Upper lobe of right lung (tissue), 1 donor: ENCODE data around the gene LARGE1. TPM values are rescaled to one million over a fixed set of nuclear protein-coding genes. Genes with fewer than 3 reads are reported as not detected.

Source experiments
- ATAC-seq: fragments of 200-7000 bp; cut with Tn5 transposase; one replicate; pipeline ENCODE4 v1.9.1; 2020; ENCODE audit warnings: mild to moderate bottlenecking, moderate library complexity
- DNase-seq: peaks from one replicate; pipeline ENCODE4 v3.0.0-alpha.2; 2020
- H3K27ac ChIP-seq: fragments of 200-600 bp; one replicate; pipeline ENCODE4 v1.8.0; 2022
- H3K27me3 ChIP-seq: fragments of 200-600 bp; one replicate; pipeline ENCODE4 v1.8.0; 2022; ENCODE audit warnings: mild to moderate bottlenecking
- H3K36me3 ChIP-seq: fragments of 200-600 bp; one replicate; pipeline ENCODE4 v1.8.0; 2022
- H3K4me1 ChIP-seq: fragments of 200-600 bp; one replicate; pipeline ENCODE4 v1.8.0; 2022
- H3K4me3 ChIP-seq: fragments of 200-600 bp; one replicate; pipeline ENCODE4 v1.8.0; 2022; ENCODE audit warnings: mild to moderate bottlenecking
- H3K9me3 ChIP-seq: fragments of 200-600 bp; one replicate; pipeline ENCODE4 v1.8.0; 2022
- CTCF ChIP-seq: fragments of 200-600 bp; IDR thresholded peaks from one replicate; pipeline ENCODE4 v1.8.0; 2022; ENCODE audit warnings: antibody characterized with exemption
- intact Hi-C: fragments of 100-400 bp; cut with DNase I; formaldehyde crosslinking; loops from one replicate; pipeline ENCODE4 v1.11.0; 2022
- total RNA-seq: library from RNA; stranded (reverse); fragmentation: NEBNext Ultra II Directional; extraction: Animal tissue kit (Norgen Biotek cat#: 25700); gene quantifications from one replicate; pipeline ENCODE4 v1.2.1, GENCODE V29; 2021
- donor health status: DM: no; HTN: yes; CAD: no; lungs with severe emphysema.

The LARGE1 gene
- total RNA-seq, 1 donor from 2014 or later: 33.5 TPM

DNA sequence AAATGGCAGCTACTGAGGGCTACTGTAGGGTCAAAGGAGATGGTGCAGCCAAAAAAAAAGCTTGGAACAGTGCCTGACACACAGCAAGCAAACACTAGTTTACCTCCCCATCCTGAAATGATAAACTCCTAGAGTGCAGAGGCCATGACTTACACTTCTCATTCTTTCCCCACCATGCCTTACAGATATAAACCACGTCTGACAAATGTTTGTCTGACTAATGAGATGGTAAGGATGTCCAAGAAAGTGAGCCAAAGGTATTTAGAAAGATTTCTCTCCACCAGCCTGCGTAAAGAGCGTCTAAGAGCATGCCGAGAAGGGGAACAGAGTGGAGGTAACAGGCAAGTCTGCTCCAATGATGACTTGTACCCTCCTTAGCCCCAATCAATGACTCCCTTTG, 99.0 kb downstream of the LARGE1 start:
- ATAC-seq: no peak

GRCh38 chr22:33819743-33820142, 100.5 kb downstream of the LARGE1 start:
- H3K9me3 ChIP-seq: no peaks in the 10 kb centered on the region
- H3K27me3 ChIP-seq: no peaks in the 10 kb centered on the region
- H3K4me3 ChIP-seq: no peak overlapping the region
- DNase-seq (no peak), ATAC-seq (no peak)
- no peaks in the 10 kb centered on the region for H3K36me3 ChIP-seq
- no peak for TF ChIP-seq CTCF
- intact Hi-C loops: no loop called here
- H3K27ac ChIP-seq: no peak overlapping the region
- H3K4me1 ChIP-seq: no peaks in the 10 kb centered on the region

More for the DNA sequence above, 99.0 kb downstream of the LARGE1 start:
- DNase-seq: no peak
- no peaks in the 10 kb centered on the region for H3K27me3 ChIP-seq
- no peak overlapping the region for H3K4me3 ChIP-seq
- H3K4me1 ChIP-seq: no peaks in the 10 kb centered on the region
- no peaks in the 10 kb centered on the region for H3K9me3 ChIP-seq
- H3K36me3 ChIP-seq: no peaks in the 10 kb centered on the region
- H3K27ac ChIP-seq: no peak overlapping the region
- intact Hi-C loops: no loop called here
- no peak for TF ChIP-seq CTCF

DNA sequence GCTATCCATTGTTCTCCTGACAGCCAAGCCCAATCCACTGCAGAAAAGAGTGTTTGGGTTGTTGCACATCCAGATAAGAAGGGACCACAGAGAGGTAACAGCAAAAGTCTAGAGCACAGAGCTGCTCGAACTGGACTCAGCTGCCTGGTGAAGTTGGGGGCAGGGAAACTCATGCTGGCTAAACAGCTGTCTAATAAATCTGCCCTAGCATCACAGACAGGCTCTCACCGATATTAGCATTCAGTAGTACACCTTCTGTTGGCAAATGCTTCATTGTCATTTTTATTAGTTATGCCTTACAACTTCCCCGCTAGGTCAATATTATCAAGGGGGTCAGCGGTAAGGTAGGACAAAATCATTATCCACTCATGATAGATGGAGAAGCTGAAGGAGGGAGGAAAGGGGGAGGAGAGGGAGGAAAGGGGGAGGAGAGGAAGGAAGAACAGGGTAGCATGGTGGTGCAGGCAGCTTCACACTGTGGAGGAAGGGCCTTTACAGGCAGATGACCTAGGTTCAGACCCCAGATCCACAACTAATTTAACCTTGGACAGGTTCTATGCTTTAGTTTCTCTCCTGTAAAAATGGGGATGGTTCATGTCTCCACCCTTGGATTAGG, 102.7 kb downstream of the LARGE1 start:
- ATAC-seq (no peak), DNase-seq (no peak)
- TF ChIP-seq CTCF: no peak
- intact Hi-C loops: no loop called here
- Histone ChIP-seq H3K4me3 (no peak overlapping the region), H3K27me3 (no peaks in the 10 kb centered on the region), H3K36me3 (no peaks in the 10 kb centered on the region), H3K9me3 (no peaks in the 10 kb centered on the region), H3K27ac (no peak overlapping the region), H3K4me1 (no peaks in the 10 kb centered on the region)

- no peak overlapping the region for H3K4me3 ChIP-seq
- no peaks in the 10 kb centered on the region for H3K36me3 ChIP-seq
- no peaks in the 10 kb centered on the region for H3K27me3 ChIP-seq
- no peaks in the 10 kb centered on the region for H3K9me3 ChIP-seq
- intact Hi-C loops: no loop called here
- no peak for TF ChIP-seq CTCF
- no peak for DNase-seq
- H3K4me1 ChIP-seq: peaks cover 13% of the 10 kb centered on the region
- ATAC-seq: no peak
- H3K27ac ChIP-seq: no peak overlapping the region
These were observed 107.8 kb downstream of the LARGE1 start for GRCh38 chr22:33812360-33812977.

DNA sequence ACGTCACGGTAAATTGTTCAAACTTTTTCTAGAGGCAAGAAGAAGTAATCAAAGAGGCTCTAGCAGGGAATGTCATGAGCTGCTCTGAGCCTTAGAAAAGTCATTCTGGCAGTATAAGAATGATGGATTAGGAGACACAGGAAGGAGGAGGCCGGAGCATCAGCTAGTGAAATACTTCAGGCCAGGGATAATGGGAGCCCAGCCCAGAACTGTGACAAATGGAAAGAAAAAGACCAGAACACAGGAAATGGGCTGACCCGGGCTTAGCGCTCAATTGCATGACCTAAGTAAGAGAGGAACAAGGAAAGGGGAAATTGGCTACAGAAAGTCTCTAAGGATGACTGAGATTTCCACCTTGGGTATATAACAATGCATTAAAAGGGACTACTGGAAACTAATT, 108.6 kb downstream of the LARGE1 start:
- DNase-seq (no peak), ATAC-seq (peak; percentile 57)
- H3K9me3 ChIP-seq: no peaks in the 10 kb centered on the region
- no peaks in the 10 kb centered on the region for H3K27me3 ChIP-seq
- no peaks in the 10 kb centered on the region for H3K36me3 ChIP-seq
- no peak for TF ChIP-seq CTCF
- no peak overlapping the region for H3K4me3 ChIP-seq
- intact Hi-C loops: no loop called here
- peaks cover 13% of the 10 kb centered on the region for H3K4me1 ChIP-seq
- no peak overlapping the region for H3K27ac ChIP-seq

GRCh38 chr22:33811208-33811607, 109.1 kb downstream of the LARGE1 start:
- Histone ChIP-seq H3K27me3 (no peaks in the 10 kb centered on the region), H3K9me3 (no peaks in the 10 kb centered on the region), H3K4me1 (peaks cover 13% of the 10 kb centered on the region), H3K4me3 (no peak overlapping the region), H3K36me3 (no peaks in the 10 kb centered on the region), H3K27ac (no peak overlapping the region)
- no peak for TF ChIP-seq CTCF
- intact Hi-C loops: no loop called here
- peak; percentile 14 for ATAC-seq
- DNase-seq: no peak
